Loucy (cell line): ENCODE measurements around the gene LTBP1.

Source experiments
- H2AFZ ChIP-seq: fragments of 200-600 bp; sonication (generic); 2 replicates; pipeline ENCODE4 v1.6.0; 2016; ENCODE audit warnings: antibody characterized with exemption, mild to moderate bottlenecking, low read length, moderate library complexity
- H3F3A ChIP-seq: fragments of 200-600 bp; 2 replicates; pipeline ENCODE4 v1.6.0; 2016; ENCODE audit warnings: antibody characterized with exemption, low read depth, mild to moderate bottlenecking
- H3K27me3 ChIP-seq: fragments of 200-600 bp; sonication (generic); 2 replicates; pipeline ENCODE4 v1.6.1; 2014; ENCODE audit warnings: low read length, mild to moderate bottlenecking; ENCODE audit not compliant: insufficient read depth, poor library complexity, severe bottlenecking
- H3K36me3 ChIP-seq: fragments of 200-600 bp; sonication (generic); 2 replicates; pipeline ENCODE4 v1.6.1; 2016; ENCODE audit warnings: low read length; ENCODE audit not compliant: insufficient read depth
- H3K4me1 ChIP-seq: fragments of 200-600 bp; sonication (generic); 2 replicates; pipeline ENCODE4 v1.5.1; 2014; ENCODE audit warnings: low read length, mild to moderate bottlenecking; ENCODE audit not compliant: insufficient read depth, poor library complexity, severe bottlenecking
- H3K4me2 ChIP-seq: fragments of 200-600 bp; sonication (generic); 2 replicates; pipeline ENCODE4 v1.6.0; 2014; ENCODE audit warnings: antibody characterized with exemption, low read length, low read depth, mild to moderate bottlenecking; ENCODE audit not compliant: poor library complexity, severe bottlenecking
- H3K4me3 ChIP-seq: fragments of 200-600 bp; sonication (generic); 2 replicates; pipeline ENCODE4 v1.5.1; 2014; ENCODE audit warnings: low read length, mild to moderate bottlenecking, mixed read lengths; ENCODE audit not compliant: poor library complexity, severe bottlenecking
- H3K79me2 ChIP-seq: fragments of 200-600 bp; sonication (generic); 2 replicates; pipeline ENCODE4 v1.6.1; 2014; ENCODE audit warnings: low read length; ENCODE audit not compliant: insufficient read depth
- H3K9ac ChIP-seq: fragments of 200-600 bp; sonication (generic); 2 replicates; pipeline ENCODE4 v1.6.0; 2014; ENCODE audit warnings: mild to moderate bottlenecking, low read depth, low read length, moderate library complexity; ENCODE audit not compliant: poor library complexity, severe bottlenecking
- H3K9me2 ChIP-seq: fragments of 200-600 bp; sonication (generic); replicated peaks from 2 replicates; pipeline ENCODE4 v1.6.1; 2016; ENCODE audit warnings: low read depth, low read length, mixed read lengths
- H3K9me3 ChIP-seq: fragments of 200-600 bp; sonication (generic); 2 replicates; pipeline ENCODE4 v1.6.1; 2014; ENCODE audit warnings: mild to moderate bottlenecking, antibody characterized with exemption, low read length, low read depth; ENCODE audit not compliant: insufficient read depth
- H4K20me1 ChIP-seq: fragments of 200-600 bp; sonication (generic); 2 replicates; pipeline ENCODE4 v1.6.0; 2014; ENCODE audit warnings: antibody characterized with exemption, low read length, mild to moderate bottlenecking; ENCODE audit not compliant: insufficient read depth, poor library complexity, severe bottlenecking
- CTCF ChIP-seq: fragments of 200-600 bp; sonication (generic); conservative IDR thresholded peaks from 2 replicates; pipeline ENCODE4 v1.5.1; 2014; ENCODE audit warnings: mild to moderate bottlenecking, antibody characterized with exemption, low read length
- EZH2phosphoT487 ChIP-seq: fragments of 200-600 bp; IDR thresholded peaks from 2 replicates; pipeline ENCODE4 v1.6.1; 2018; ENCODE audit warnings: antibody characterized with exemption, mild to moderate bottlenecking, moderate library complexity, borderline replicate concordance

Gene LTBP1

GRCh38 chr2:32925976-32926707 is 20.6 kb upstream of the LTBP1 start:
- no peak overlapping the region for H3K9ac ChIP-seq
- no peaks in the 10 kb centered on the region for H4K20me1 ChIP-seq
- H3F3A ChIP-seq: no peaks in the 10 kb centered on the region
- H3K4me2 ChIP-seq: no peak overlapping the region
- H3K79me2 ChIP-seq: no peaks in the 10 kb centered on the region
- no peaks in the 10 kb centered on the region for H3K9me3 ChIP-seq
- H3K4me3 ChIP-seq: no peak overlapping the region
- no peaks in the 10 kb centered on the region for H3K27me3 ChIP-seq
- H3K36me3 ChIP-seq: no peaks in the 10 kb centered on the region
- no peak for TF ChIP-seq EZH2phosphoT487
- no peak for TF ChIP-seq CTCF
- H3K9me2 ChIP-seq: no peaks in the 10 kb centered on the region
- H2AFZ ChIP-seq: no peak overlapping the region
- no peaks in the 10 kb centered on the region for H3K4me1 ChIP-seq

GRCh38 chr2:32926708-32927084 is 20.1 kb upstream of the LTBP1 start:
- TF ChIP-seq EZH2phosphoT487 (no peak), CTCF (no peak)
- H3K4me2 ChIP-seq: no peak overlapping the region
- H3K9ac ChIP-seq: no peak overlapping the region

GRCh38 chr2:32930436-32930835 is 16.3 kb upstream of the LTBP1 start:
- H3F3A ChIP-seq: no peaks in the 10 kb centered on the region
- no peak overlapping the region for H3K4me3 ChIP-seq
- no peaks in the 10 kb centered on the region for H3K36me3 ChIP-seq
- no peaks in the 10 kb centered on the region for H3K9me2 ChIP-seq
- H4K20me1 ChIP-seq: no peaks in the 10 kb centered on the region
- no peak overlapping the region for H3K9ac ChIP-seq
- no peaks in the 10 kb centered on the region for H3K79me2 ChIP-seq
- H2AFZ ChIP-seq: no peak overlapping the region
- no peaks in the 10 kb centered on the region for H3K9me3 ChIP-seq
- TF ChIP-seq EZH2phosphoT487 (no peak), CTCF (no peak)
- H3K4me2 ChIP-seq: no peak overlapping the region
- H3K27me3 ChIP-seq: no peaks in the 10 kb centered on the region
- H3K4me1 ChIP-seq: no peaks in the 10 kb centered on the region

More at GRCh38 chr2:32926708-32927084, 20.1 kb upstream of the LTBP1 start:
- Histone ChIP-seq H3K4me3 (no peak overlapping the region), H3K79me2 (no peaks in the 10 kb centered on the region), H3K4me1 (no peaks in the 10 kb centered on the region), H3K27me3 (no peaks in the 10 kb centered on the region), H2AFZ (no peak overlapping the region), H3K36me3 (no peaks in the 10 kb centered on the region), H3K9me3 (no peaks in the 10 kb centered on the region), H4K20me1 (no peaks in the 10 kb centered on the region), H3F3A (no peaks in the 10 kb centered on the region), H3K9me2 (no peaks in the 10 kb centered on the region)
